ENCODE results near the gene GIMAP8. TPM values are rescaled to one million over a fixed set of nuclear protein-coding genes. Genes with fewer than 3 reads are reported as not detected.
"Not testable (repeated sequence)": the region's sequence is repeated elsewhere in the genome, so short reads cannot be mapped to it uniquely, and the experiment has no call there.

Gene GIMAP8
- total RNA-seq, 2 donors from 2014 or later, result 0.99 to 5.4 TPM

DNA sequence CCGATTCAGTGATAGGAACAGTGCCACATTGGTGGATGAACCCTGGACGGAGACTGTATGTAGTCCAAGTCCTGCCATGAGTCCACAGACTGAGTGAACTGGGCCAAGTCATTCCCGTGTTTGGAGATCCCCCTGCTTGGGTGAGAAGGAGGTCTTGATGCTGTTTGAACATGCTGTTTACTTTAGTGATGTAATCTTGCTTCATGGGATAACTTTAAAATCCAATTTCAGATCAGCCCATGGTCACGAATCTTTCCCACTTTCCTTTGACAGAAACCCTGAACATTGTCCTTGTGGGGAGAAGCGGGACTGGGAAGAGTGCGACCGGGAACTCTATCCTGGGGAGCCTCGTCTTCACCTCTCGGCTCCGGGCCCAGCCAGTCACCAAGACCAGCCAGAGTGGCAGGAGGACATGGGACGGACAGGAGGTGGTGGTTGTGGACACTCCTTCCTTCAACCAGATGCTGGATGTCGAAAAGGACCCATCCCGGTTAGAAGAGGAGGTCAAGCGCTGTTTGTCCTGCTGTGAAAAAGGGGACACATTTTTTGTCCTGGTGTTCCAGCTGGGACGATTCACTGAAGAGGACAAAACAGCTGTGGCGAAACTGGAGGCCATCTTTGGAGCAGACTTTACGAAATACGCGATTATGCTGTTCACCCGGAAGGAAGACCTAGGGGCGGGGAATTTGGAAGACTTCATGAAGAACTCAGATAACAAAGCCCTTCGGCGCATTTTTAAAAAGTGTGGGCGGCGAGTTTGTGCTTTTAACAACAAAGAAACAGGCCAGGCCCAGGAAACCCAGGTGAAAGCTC is 26.6 kb downstream of the GIMAP8 start:
- intact Hi-C loops (cut with DNase I), result no loop called here
- no peak for TF ChIP-seq POLR2A (IDR thresholded peaks at IDR 0.05)
- no peak for TF ChIP-seq CTCF (IDR thresholded peaks at IDR 0.05)
- Histone ChIP-seq H3K4me1 (no peaks in the 10 kb centered on the region), H3K9me3 (no peaks in the 10 kb centered on the region), H3K4me3 (no peak overlapping the region), H3K27me3 (no peaks in the 10 kb centered on the region), H3K36me3 (replicated peaks in 1 of 2; ENCODE audit: insufficient read depth in 1 of 2, low read depth in 2 of 2) (no peaks in the 10 kb centered on the region), H3K27ac (no peak overlapping the region)
- ATAC-seq (no peak), DNase-seq (no peak)
- WGBS, 2 donors, result 80 to 83% methylated on average over 24 to 25 of the region's 25 CpGs

GRCh38 chr7:150479023-150479716 is 28.7 kb downstream of the GIMAP8 start:
- intact Hi-C loops (cut with DNase I), result no loop called here
- WGBS, 2 donors, result 54 to 62% methylated on average over 3 of the region's 3 CpGs
- Histone ChIP-seq H3K4me3 (no peak overlapping the region), H3K27me3 (no peaks in the 10 kb centered on the region), H3K9me3 (no peaks in the 10 kb centered on the region), H3K4me1 (no peaks in the 10 kb centered on the region), H3K36me3 (replicated peaks in 1 of 2; ENCODE audit: insufficient read depth in 1 of 2, low read depth in 2 of 2) (no peaks in the 10 kb centered on the region), H3K27ac (no peak overlapping the region)
- no peak for ATAC-seq
- no peak for DNase-seq
- TF ChIP-seq CTCF (IDR thresholded peaks at IDR 0.05), result no peak
- TF ChIP-seq POLR2A (IDR thresholded peaks at IDR 0.05), result no peak

GRCh38 chr7:150481186-150481920 is 30.9 kb downstream of the GIMAP8 start:
- intact Hi-C loops (cut with DNase I), result no loop called here
- ATAC-seq, result no peak
- 58 to 75% methylated on average over 9 of the region's 9 CpGs for WGBS, 2 donors

GRCh38 chr7:150481922-150482321 is 31.5 kb downstream of the GIMAP8 start:
- 64 to 75% methylated on average over 4 of the region's 4 CpGs for WGBS, 2 donors
- no peaks in the 10 kb centered on the region for H3K36me3 ChIP-seq (replicated peaks in 1 of 2; ENCODE audit: insufficient read depth in 1 of 2, low read depth in 2 of 2)
- H3K9me3 ChIP-seq, result no peaks in the 10 kb centered on the region
- intact Hi-C loops (cut with DNase I), result no loop called here
- no peak overlapping the region for H3K4me3 ChIP-seq
- ATAC-seq (no peak), DNase-seq (no peak)
- H3K27me3 ChIP-seq, result no peaks in the 10 kb centered on the region
- TF ChIP-seq CTCF (IDR thresholded peaks at IDR 0.05) (no peak), POLR2A (IDR thresholded peaks at IDR 0.05) (no peak)
- H3K4me1 ChIP-seq, result no peaks in the 10 kb centered on the region
- peak overlapping the region in 1 of 4 donors; percentile 29 for H3K27ac ChIP-seq

More at GRCh38 chr7:150481186-150481920, 30.9 kb downstream of the GIMAP8 start:
- peak in 1 of 4 donors; percentile 25 for DNase-seq
- Histone ChIP-seq H3K4me1 (no peaks in the 10 kb centered on the region), H3K4me3 (no peak overlapping the region), H3K36me3 (replicated peaks in 1 of 2; ENCODE audit: insufficient read depth in 1 of 2, low read depth in 2 of 2) (no peaks in the 10 kb centered on the region), H3K9me3 (no peaks in the 10 kb centered on the region), H3K27me3 (no peaks in the 10 kb centered on the region), H3K27ac (peak overlapping the region in 2 of 4 donors; percentile 17 to 29)
- TF ChIP-seq POLR2A (IDR thresholded peaks at IDR 0.05) (no peak), CTCF (IDR thresholded peaks at IDR 0.05) (no peak)

DNA sequence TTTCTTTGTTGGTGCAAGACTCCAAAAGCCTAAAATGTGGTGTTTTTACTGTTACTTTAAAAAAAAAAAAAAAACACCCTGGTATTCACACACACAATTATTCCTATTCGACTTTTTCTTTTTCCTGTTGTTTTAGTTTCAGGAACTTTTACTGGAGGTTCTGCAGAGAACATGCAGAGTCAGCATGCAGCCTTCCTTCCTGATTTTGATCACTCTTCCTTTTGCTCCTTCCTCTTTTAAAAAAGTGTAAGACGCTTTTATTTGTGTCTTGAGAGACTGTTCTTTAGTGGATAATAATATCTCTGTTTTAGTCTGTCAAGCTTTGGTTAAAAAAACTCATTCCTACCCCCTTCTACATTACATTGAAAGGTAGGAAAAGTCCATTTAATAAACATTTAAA is 33.1 kb downstream of the GIMAP8 start:
- H3K36me3 ChIP-seq (replicated peaks in 1 of 2; ENCODE audit: insufficient read depth in 1 of 2, low read depth in 2 of 2); H3K4me3 ChIP-seq; intact Hi-C loops (cut with DNase I); H3K27me3 ChIP-seq; ATAC-seq; H3K9me3 ChIP-seq; H3K4me1 ChIP-seq: not testable (repeated sequence)
- peak in 1 of 4 donors; percentile 40 for DNase-seq
- 35 to 43% methylated on average over 2 of the region's 2 CpGs for WGBS, 2 donors
- H3K27ac ChIP-seq, result peak overlapping the region in 1 of 4 donors; percentile 34

GRCh38 chr7:150484071-150484470 is 33.6 kb downstream of the GIMAP8 start:
- H3K9me3 ChIP-seq; H3K4me1 ChIP-seq; ATAC-seq; DNase-seq; H3K4me3 ChIP-seq; intact Hi-C loops (cut with DNase I); H3K36me3 ChIP-seq (replicated peaks in 1 of 2; ENCODE audit: insufficient read depth in 1 of 2, low read depth in 2 of 2); H3K27me3 ChIP-seq: not testable (repeated sequence)
- peak overlapping the region in 1 of 4 donors; percentile 34 for H3K27ac ChIP-seq
- WGBS, 2 donors, result 42 to 58% methylated on average over 3 of the region's 3 CpGs
